Testis (tissue), 2 donors: Measurements from ENCODE around the gene L1CAM.

ENCODE experiments used
- CTCF ChIP-seq, 3 experiments: fragments of 450-650 bp in 2 of 3; fragments of 200-600 bp in 1 of 3; sonication (generic) in 1 of 3; IDR thresholded peaks; one replicate each; pipeline ENCODE4 v1.5.1; 2016 to 2019; ENCODE audit warnings: antibody characterized with exemption in 3 of 3, mild to moderate bottlenecking in 2 of 3, moderate library complexity in 1 of 3
- POLR2A ChIP-seq: fragments of 450-650 bp; IDR thresholded peaks from one replicate; pipeline ENCODE4 v1.6.1; 2017; ENCODE audit warnings: antibody characterized with exemption, mild to moderate bottlenecking, moderate library complexity

GRCh38 chrX:153931748-153932147, 45.8 kb upstream of the L1CAM start:
- no peak for TF ChIP-seq CTCF (IDR thresholded peaks at IDR 0.05)
- TF ChIP-seq POLR2A, result no peak
